Sciatic nerve (tissue), 2 donors: ENCODE results near the gene DDTL. TPM values are rescaled to one million over a fixed set of nuclear protein-coding genes. Genes with fewer than 3 reads are reported as not detected.
"Not testable (repeated sequence)": the region's sequence is repeated elsewhere in the genome, so short reads cannot be mapped to it uniquely, and the experiment has no call there.

Experiments
- ATAC-seq: fragments of 200-7000 bp; cut with Tn5 transposase; one replicate; pipeline ENCODE4 v1.9.1; 2020; ENCODE audit warnings: mild to moderate bottlenecking, moderate library complexity
- DNase-seq: peaks from one replicate; pipeline ENCODE4 v3.0.0-alpha.2; 2020; ENCODE audit warnings: low spot score
- intact Hi-C: fragments of 100-400 bp; cut with DNase I; formaldehyde crosslinking; loops from one replicate; pipeline ENCODE4 v1.14.2; 2022
- total RNA-seq: library from RNA; stranded (reverse); fragmentation: NEBNext Ultra II Directional; extraction: Animal tissue kit (Norgen Biotek cat#: 25700); gene quantifications from one replicate; pipeline ENCODE4 v1.2.1, GENCODE V29; 2021
- donor health status: DM: no; HTN: no; CAD: no.
- donor health status: DM: no; HTN: no; CAD: no.

DDTL gene
- total RNA-seq, 1 donor from 2014 or later = 4.0 TPM

- not testable (repeated sequence) for ATAC-seq, DNase-seq
- intact Hi-C loops = loop anchor here (10.0 kb wide), 1 partner anchor 175 kb away; no protein-coding TSS in a partner anchor
These were observed 33.1 kb downstream of the DDTL start for GRCh38 chr22:23999779-24000178.

- DNase-seq (no peak), ATAC-seq (no peak)
- intact Hi-C loops = loop anchor here (10.0 kb wide), 1 partner anchor 173 kb away; no protein-coding TSS in a partner anchor
These were observed 34.6 kb downstream of the DDTL start for GRCh38 chr22:24001314-24001713.

GRCh38 chr22:24002272-24002671, 35.6 kb downstream of the DDTL start:
- no peak for ATAC-seq

GRCh38 chr22:24002851-24003250, 36.2 kb downstream of the DDTL start:
- DNase-seq (no peak), ATAC-seq (no peak)
- intact Hi-C loops = loop anchor here (10.0 kb wide), 1 partner anchor 172 kb away; no protein-coding TSS in a partner anchor

More at GRCh38 chr22:24002272-24002671, 35.6 kb downstream of the DDTL start:
- DNase-seq = no peak
- intact Hi-C loops = loop anchor here (10.0 kb wide), 1 partner anchor 173 kb away; no protein-coding TSS in a partner anchor

- DNase-seq (no peak), ATAC-seq (no peak)
- intact Hi-C loops = loop anchor here (10.0 kb wide), 1 partner anchor 171 kb away; no protein-coding TSS in a partner anchor
These were observed 37.2 kb downstream of the DDTL start for GRCh38 chr22:24003887-24004286.

GRCh38 chr22:24005201-24005600, 38.5 kb downstream of the DDTL start, which contains the start of gene GSTT4:
Gene GSTT4, minus strand, starts transcription at chr22:24005453. Its CDS starts 97 bp downstream, at chr22:24005356.
- ATAC-seq = peak; percentile 43
- no peak for DNase-seq

GRCh38 chr22:24006207-24006913, 39.7 kb downstream of the DDTL start:
- DNase-seq (no peak), ATAC-seq (no peak)
- intact Hi-C loops = loop anchor here (2.0 to 10.0 kb wide), 2 partner anchors 68 to 168 kb away; no protein-coding TSS in a partner anchor

More at GRCh38 chr22:24005201-24005600, 38.5 kb downstream of the DDTL start, which contains the start of gene GSTT4:
- intact Hi-C loops = loop anchor here (10.0 kb wide), 1 partner anchor 170 kb away; no protein-coding TSS in a partner anchor

- ATAC-seq (no peak), DNase-seq (no peak)
- intact Hi-C loops = loop anchor here (2.0 to 10.0 kb wide), 2 partner anchors 68 to 168 kb away; no protein-coding TSS in a partner anchor
These were observed 40.2 kb downstream of the DDTL start for GRCh38 chr22:24006914-24007214.

- intact Hi-C loops = loop anchor here (2.0 to 10.0 kb wide), 2 partner anchors 69 to 167 kb away; no protein-coding TSS in a partner anchor
- ATAC-seq (no peak), DNase-seq (no peak)
These were observed 40.7 kb downstream of the DDTL start for GRCh38 chr22:24007253-24008021.

GRCh38 chr22:24008022-24008283, 41.3 kb downstream of the DDTL start:
- intact Hi-C loops = loop anchor here (10.0 kb wide), 1 partner anchor 167 kb away; no protein-coding TSS in a partner anchor
- ATAC-seq (no peak), DNase-seq (no peak)

GRCh38 chr22:24008381-24009226, 41.9 kb downstream of the DDTL start:
- intact Hi-C loops = loop anchor here (10.0 kb wide), 1 partner anchor 166 kb away; no protein-coding TSS in a partner anchor
- no peak for DNase-seq
- ATAC-seq = no peak

GRCh38 chr22:24009227-24010017, 42.7 kb downstream of the DDTL start:
- no peak for DNase-seq
- intact Hi-C loops = loop anchor here (10.0 kb wide), 1 partner anchor 165 kb away; no protein-coding TSS in a partner anchor
- no peak for ATAC-seq

GRCh38 chr22:24010018-24010391, 43.3 kb downstream of the DDTL start:
- DNase-seq = no peak
- no peak for ATAC-seq

GRCh38 chr22:24011735-24012068, 45.0 kb downstream of the DDTL start:
- intact Hi-C loops = no loop called here
- ATAC-seq (no peak), DNase-seq (no peak)

More at GRCh38 chr22:24010018-24010391, 43.3 kb downstream of the DDTL start:
- intact Hi-C loops = no loop called here

GRCh38 chr22:24016156-24016555, 49.5 kb downstream of the DDTL start:
- intact Hi-C loops = no loop called here
- no peak for ATAC-seq

GRCh38 chr22:24021304-24021703, 54.6 kb downstream of the DDTL start:
- no peak for DNase-seq
- intact Hi-C loops = no loop called here
- ATAC-seq = no peak

More at GRCh38 chr22:24016156-24016555, 49.5 kb downstream of the DDTL start:
- no peak for DNase-seq
